H1 (cell line): ENCODE results near the gene DMAC2. TPM values are rescaled to one million over a fixed set of nuclear protein-coding genes. Genes with fewer than 3 reads are reported as not detected.

Experiments
- CTCF ChIA-PET: fragments of 300-600 bp; sonication (Branson Sonifier 250); formaldehyde crosslinking; loops from one replicate; lab custom pipeline; 2021; ENCODE audit not compliant: partially characterized antibody; lab: Charles Lee
- POLR2A ChIA-PET: fragments of 300-600 bp; sonication (Branson Sonifier 250); formaldehyde crosslinking; loops from one replicate; lab custom pipeline; 2021; ENCODE audit warnings: inconsistent platforms; ENCODE audit not compliant: partially characterized antibody; lab: Charles Lee
- DNase-seq, 2 experiments: peaks; one replicate each; pipeline versions ENCODE4 v3.0.0 to v3.0.0-alpha.2; 2010 to 2022; ENCODE audit warnings: low spot score in 2 of 2, low read depth in 1 of 2, mixed read lengths in 1 of 2
- FAIRE-seq: peaks from 2 replicates; lab custom pipeline; 2011; peaks lifted over from hg19 to GRCh38; lab: Jason Lieb, UNC
- H2AFZ ChIP-seq: 2 replicates; pipeline ENCODE4 v1.8.1; 2012; ENCODE audit warnings: low read length, inconsistent platforms
- H2AK5ac ChIP-seq: 2 replicates; pipeline ENCODE4 v1.6.1; 2013; ENCODE audit warnings: low read depth, low read length
- H2BK120ac ChIP-seq: replicated peaks from 2 replicates; pipeline ENCODE3; 2013; ENCODE audit warnings: low read depth, low read length, inconsistent platforms
- H2BK12ac ChIP-seq: 2 replicates; pipeline ENCODE4 v1.6.1; 2013; ENCODE audit warnings: low read depth, low read length
- H2BK15ac ChIP-seq: 2 replicates; pipeline ENCODE4 v1.6.1; 2013; ENCODE audit warnings: low read length
- H2BK20ac ChIP-seq: 2 replicates; pipeline ENCODE4 v1.6.1; 2013; ENCODE audit warnings: low read length
- H2BK5ac ChIP-seq: 2 replicates; pipeline ENCODE4 v1.6.1; 2013; ENCODE audit warnings: low read depth, low read length
- H3K14ac ChIP-seq: 2 replicates; pipeline ENCODE4 v1.6.1; 2013; ENCODE audit warnings: inconsistent platforms; ENCODE audit not compliant: insufficient read length
- H3K18ac ChIP-seq: 2 replicates; pipeline ENCODE4 v1.6.1; 2013; ENCODE audit warnings: low read length; ENCODE audit errors: extremely low read depth
- H3K23ac ChIP-seq: 2 replicates; pipeline ENCODE4 v1.6.1; 2013; ENCODE audit warnings: inconsistent platforms; ENCODE audit not compliant: insufficient read length
- H3K23me2 ChIP-seq: 2 replicates; pipeline ENCODE4 v1.6.1; 2013; ENCODE audit warnings: low read depth, low read length
- H3K27ac ChIP-seq: 2 replicates; pipeline ENCODE4 v1.6.1; 2011; ENCODE audit warnings: low read depth, low read length, inconsistent platforms
- H3K27me3 ChIP-seq, 4 experiments: replicated peaks in 1 of 4; 1 replicate in 1 of 4; 2 replicates in 3 of 4; pipeline versions ENCODE4 v1.6.1 to v1.8.1; 2011 to 2013; ENCODE audit warnings: low read length in 3 of 4, mild to moderate bottlenecking in 3 of 4, inconsistent platforms in 2 of 4, mixed read lengths in 2 of 4, moderate library complexity in 1 of 4; ENCODE audit not compliant: control insufficient read depth in 3 of 4, insufficient read depth in 3 of 4; ENCODE audit errors: extremely low read depth in 1 of 4
- H3K36me3 ChIP-seq, 4 experiments: 2 replicates each; pipeline versions ENCODE4 v1.6.1 to v1.8.1; 2011 to 2013; ENCODE audit warnings: mild to moderate bottlenecking in 4 of 4, low read length in 3 of 4, moderate library complexity in 2 of 4, control low read depth in 1 of 4, inconsistent platforms in 1 of 4; ENCODE audit not compliant: insufficient read depth in 4 of 4, control insufficient read depth in 2 of 4
- H3K4ac ChIP-seq: replicated peaks from 2 replicates; pipeline ENCODE3; 2013; ENCODE audit warnings: low read length, low read depth, mixed read lengths, inconsistent platforms; ENCODE audit not compliant: insufficient read length
- H3K4me1 ChIP-seq, 4 experiments: replicated peaks in 1 of 4; 1 replicate in 1 of 4; 2 replicates in 3 of 4; pipeline versions ENCODE4 v1.6.1 to v1.8.1; 2011 to 2013; ENCODE audit warnings: low read length in 3 of 4, inconsistent platforms in 2 of 4, mixed read lengths in 1 of 4; ENCODE audit not compliant: insufficient read depth in 4 of 4, control insufficient read depth in 3 of 4
- H3K4me2 ChIP-seq, 2 experiments: 2 replicates each; pipeline versions ENCODE4 v1.6.1 to v1.8.1; 2011 to 2013; ENCODE audit warnings: low read depth in 2 of 2, low read length in 2 of 2, control low read depth in 1 of 2, inconsistent platforms in 1 of 2, mild to moderate bottlenecking in 1 of 2; ENCODE audit not compliant: insufficient read depth in 1 of 2
- H3K4me3 ChIP-seq, 4 experiments: fragments of 200-600, 300-600 bp in 1 of 4; sonication (generic), shearing (Covaris generic), sonication (Bioruptor Twin) in 1 of 4; 2 replicates each; pipeline versions ENCODE4 v1.5.1 to v1.8.1; 2011 to 2016; ENCODE audit warnings: low read length in 4 of 4, low read depth in 3 of 4, control low read depth in 2 of 4, inconsistent platforms in 2 of 4, mild to moderate bottlenecking in 2 of 4, mixed read lengths in 1 of 4, moderate library complexity in 1 of 4; ENCODE audit not compliant: insufficient read depth in 2 of 4; ENCODE audit errors: extremely low read depth in 1 of 4
- H3K56ac ChIP-seq: replicated peaks from 2 replicates; pipeline ENCODE3; 2013; ENCODE audit warnings: low read depth, mild to moderate bottlenecking, mixed read lengths, low read length, inconsistent platforms; ENCODE audit not compliant: insufficient read length
- H3K79me1 ChIP-seq: 2 replicates; pipeline ENCODE4 v1.6.1; 2013; ENCODE audit warnings: low read depth, low read length, control low read depth
- H3K79me2 ChIP-seq, 2 experiments: 2 replicates each; pipeline versions ENCODE4 v1.6.1 to v1.8.1; 2012 to 2013; ENCODE audit warnings: low read length in 2 of 2, mild to moderate bottlenecking in 2 of 2, inconsistent platforms in 1 of 2; ENCODE audit not compliant: insufficient read depth in 2 of 2, control insufficient read depth in 1 of 2
- H3K9ac ChIP-seq, 4 experiments: replicated peaks in 1 of 4; 1 replicate in 1 of 4; 2 replicates in 3 of 4; pipeline versions ENCODE4 v1.6.1 to v1.8.1; 2011 to 2013; ENCODE audit warnings: low read depth in 3 of 4, low read length in 3 of 4, control low read depth in 2 of 4, mild to moderate bottlenecking in 2 of 4, moderate library complexity in 2 of 4, inconsistent platforms in 1 of 4; ENCODE audit errors: extremely low read depth in 1 of 4
- H3K9me3 ChIP-seq, 2 experiments: 2 replicates each; pipeline versions ENCODE4 v1.6.1 to v1.8.1; 2012 to 2013; ENCODE audit warnings: mild to moderate bottlenecking in 2 of 2, moderate library complexity in 2 of 2, control low read depth in 1 of 2, inconsistent platforms in 1 of 2, low read depth in 1 of 2, low read length in 1 of 2, mixed read lengths in 1 of 2; ENCODE audit not compliant: insufficient read depth in 2 of 2
- H4K20me1 ChIP-seq, 2 experiments: replicated peaks in 1 of 2; 2 replicates each; pipeline versions ENCODE3 to v1.8.1; 2011 to 2013; ENCODE audit warnings: inconsistent platforms in 2 of 2, low read length in 2 of 2, mild to moderate bottlenecking in 1 of 2; ENCODE audit not compliant: insufficient read depth in 2 of 2, control insufficient read depth in 1 of 2
- H4K5ac ChIP-seq: 2 replicates; pipeline ENCODE4 v1.6.1; 2013; ENCODE audit warnings: low read length, low read depth, mixed read lengths, inconsistent platforms; ENCODE audit not compliant: insufficient read length
- H4K8ac ChIP-seq: 2 replicates; pipeline ENCODE4 v1.8.0; 2013; ENCODE audit warnings: mild to moderate bottlenecking, moderate library complexity, low read length, inconsistent platforms; ENCODE audit not compliant: insufficient read depth; ENCODE audit errors: extremely low read depth
- H4K91ac ChIP-seq: replicated peaks from 2 replicates; pipeline ENCODE3; 2013; ENCODE audit warnings: low read length, mixed read lengths, inconsistent platforms; ENCODE audit not compliant: insufficient read length
- EGR1 ChIP-seq: IDR thresholded peaks from 2 replicates; pipeline ENCODE4 v1.6.1; 2011; ENCODE audit warnings: low read depth, low read length, borderline replicate concordance
- KDM4A ChIP-seq: IDR thresholded peaks from one replicate; pipeline ENCODE4 v1.7.1; 2012; ENCODE audit warnings: low read depth, mild to moderate bottlenecking, moderate library complexity, low read length, inconsistent platforms; ENCODE audit not compliant: severe bottlenecking
- RBBP5 ChIP-seq: IDR thresholded peaks from 2 replicates; pipeline ENCODE4 v1.7.1; 2012; ENCODE audit warnings: low read depth, mild to moderate bottlenecking, inconsistent platforms, low read length, moderate library complexity, borderline replicate concordance
- YY1 ChIP-seq: IDR thresholded peaks from 2 replicates; pipeline ENCODE4 v1.6.1; 2011; ENCODE audit warnings: low read depth, mild to moderate bottlenecking, low read length
- WGBS, 2 experiments: shearing (Covaris generic) in 1 of 2; methylation state at CpG; one replicate each; pipeline versions ENCODE4 v1.1.6 to v1.1.7; 2013 to 2015; ENCODE audit warnings: low lambda C conversion rate in 2 of 2, mixed read lengths in 2 of 2, inconsistent platforms in 1 of 2, low coverage in 1 of 2, missing lambda C conversion rate in 1 of 2; ENCODE audit not compliant: insufficient replicate concordance in 2 of 2, insufficient coverage in 1 of 2, insufficient read length in 1 of 2; ENCODE audit errors: extremely low coverage in 1 of 2, missing lambda C conversion rate in 1 of 2; 5-methylcytosine and 5-hydroxymethylcytosine counted together
- polyA plus RNA-seq, 7 experiments: library from polyadenylated mRNA; depleted of rRNA in 3 of 7; stranded (reverse) in 5 of 7; unstranded in 2 of 7; fragments of >200 nt in 5 of 7; fragments of 200-250 nt in 2 of 7; gene quantifications; 1 replicate in 5 of 7; 2 replicates in 1 of 7; 4 replicates in 1 of 7; pipeline versions ENCODE4 v1.2.1 to v1.2.3, GENCODE V29; 2011 to 2013; ENCODE audit warnings: missing spikeins in 2 of 7, mixed read lengths in 2 of 7
- total RNA-seq: library from RNA; stranded (reverse); fragmentation: NEBNext Ultra II Directional; extraction: Animal tissue kit (Norgen Biotek cat#: 25700); gene quantifications from 2 replicates; pipeline ENCODE4 v1.2.1, GENCODE V29; 2021

Gene DMAC2
- total and polyA plus RNA-seq, 2 of the 8 experiments (the other 6 are each of a cell fraction or from before 2014, with no cell fraction given): 86.8 to 170 TPM

DNA sequence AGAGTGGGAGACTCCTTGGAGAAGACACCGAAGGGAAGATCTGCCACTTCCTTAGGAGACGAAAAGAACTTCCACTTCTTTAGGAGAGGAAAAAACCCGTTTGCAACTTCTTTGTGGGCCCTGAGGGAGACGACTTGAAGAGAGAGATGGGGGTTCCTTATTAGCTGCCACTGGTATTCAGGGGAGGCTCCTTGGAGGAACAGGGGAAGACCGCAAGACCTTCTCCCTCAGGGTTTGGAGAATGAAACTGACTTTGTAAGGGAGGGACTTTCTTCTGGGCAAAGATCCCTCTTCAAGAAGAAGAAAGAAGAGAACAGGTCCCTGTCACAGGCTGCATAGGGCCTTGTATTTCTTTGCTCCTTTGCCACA, 41.7 kb downstream of the DMAC2 start:
- WGBS, 2 experiments: 3% methylated on average over 5 of the region's 5 CpGs; no CpG with 5 or more reads in 1 of the 2 experiments
- no peak overlapping the region for H3K56ac ChIP-seq
- peak overlapping the region; percentile 96 for H3K27ac ChIP-seq
- H2BK12ac ChIP-seq: no peak overlapping the region
- peak overlapping the region; percentile 80 to 96 (median 86) for H3K9ac ChIP-seq
- H3K27me3 ChIP-seq: no peaks in the 10 kb centered on the region
- no peaks in the 10 kb centered on the region for H3K9me3 ChIP-seq
- H3K4me2 ChIP-seq: peak overlapping the region; percentile 77 to 90
- H3K23ac ChIP-seq: no peak overlapping the region
- CTCF ChIA-PET: interaction anchor here (1.2 kb wide), 1 partner anchor 45 kb away, joined by 3 read pairs; no protein-coding TSS in a partner anchor
- TF ChIP-seq EGR1 (no peak), RBBP5 (no peak), KDM4A (no peak), YY1 (no peak)
- POLR2A ChIA-PET: interaction anchor here (0.5 to 2.0 kb wide), 5 partner anchors 10 to 42 kb away, joined by 3 to 10 read pairs (median 7); partner anchors contain the start of genes B3GNT8 and DMAC2
- H3K14ac ChIP-seq: no peak overlapping the region
- no peak overlapping the region for H3K4ac ChIP-seq
- no peak overlapping the region for H4K5ac ChIP-seq
- DNase-seq: no peak
- H3K18ac ChIP-seq: no peak overlapping the region
- peak overlapping the region; percentile 63 for H2AFZ ChIP-seq
- H3K36me3 ChIP-seq: no peaks in the 10 kb centered on the region
- no peak overlapping the region for H4K91ac ChIP-seq
- H3K79me1 ChIP-seq: peaks cover 10% of the 10 kb centered on the region; the same call in 1 of the 2 replicates
- peak overlapping the region; percentile 85 to 99 (median 98) for H3K4me3 ChIP-seq
- H3K79me2 ChIP-seq: peaks cover 0 to 33% of the 10 kb centered on the region in 2 experiments; a peak in 2 of 4 replicates
- H2BK5ac ChIP-seq: peak overlapping the region; percentile 95; the same call in 1 of the 2 replicates
- H3K23me2 ChIP-seq: peaks cover 4% of the 10 kb centered on the region
- peaks cover 0 to under 1% of the 10 kb centered on the region in 2 experiments for H4K20me1 ChIP-seq
- no peak overlapping the region for H2BK120ac ChIP-seq
- H3K4me1 ChIP-seq: peaks cover 0 to 5% (median 0%) of the 10 kb centered on the region in 4 experiments; a peak in 5 of 7 replicates
- FAIRE-seq: no peak
- no peak overlapping the region for H2BK15ac ChIP-seq
- no peak overlapping the region for H4K8ac ChIP-seq
- no peak overlapping the region for H2BK20ac ChIP-seq
- no peak overlapping the region for H2AK5ac ChIP-seq
